ENCODE results near the gene TRIM24. TPM values are rescaled to one million over a fixed set of nuclear protein-coding genes. Genes with fewer than 3 reads are reported as not detected.

TRIM24 gene
- total and polyA plus RNA-seq, 2 donors from 2014 or later: 7.6 to 16.8 TPM

DNA sequence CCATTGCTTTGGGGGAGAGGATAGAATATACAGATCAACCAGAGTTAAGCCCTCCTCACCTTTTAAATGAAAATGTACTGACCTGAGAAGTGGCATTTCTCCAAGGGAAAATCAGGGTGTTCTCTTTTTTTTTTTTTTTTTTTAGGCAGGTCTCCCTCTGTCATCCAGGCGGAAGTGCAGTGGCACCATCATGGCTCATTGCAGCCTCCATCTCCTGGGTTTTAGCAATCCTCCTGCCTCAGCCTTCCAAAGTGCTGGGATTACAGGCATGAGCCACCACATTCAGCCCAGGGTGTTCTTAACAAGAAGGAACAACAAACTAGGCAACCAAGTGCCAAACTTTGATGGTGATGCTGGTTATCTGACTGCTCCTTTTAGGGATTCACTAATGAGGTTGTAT is 130.1 kb downstream of the TRIM24 start:
- TF ChIP-seq, protein P1, sequence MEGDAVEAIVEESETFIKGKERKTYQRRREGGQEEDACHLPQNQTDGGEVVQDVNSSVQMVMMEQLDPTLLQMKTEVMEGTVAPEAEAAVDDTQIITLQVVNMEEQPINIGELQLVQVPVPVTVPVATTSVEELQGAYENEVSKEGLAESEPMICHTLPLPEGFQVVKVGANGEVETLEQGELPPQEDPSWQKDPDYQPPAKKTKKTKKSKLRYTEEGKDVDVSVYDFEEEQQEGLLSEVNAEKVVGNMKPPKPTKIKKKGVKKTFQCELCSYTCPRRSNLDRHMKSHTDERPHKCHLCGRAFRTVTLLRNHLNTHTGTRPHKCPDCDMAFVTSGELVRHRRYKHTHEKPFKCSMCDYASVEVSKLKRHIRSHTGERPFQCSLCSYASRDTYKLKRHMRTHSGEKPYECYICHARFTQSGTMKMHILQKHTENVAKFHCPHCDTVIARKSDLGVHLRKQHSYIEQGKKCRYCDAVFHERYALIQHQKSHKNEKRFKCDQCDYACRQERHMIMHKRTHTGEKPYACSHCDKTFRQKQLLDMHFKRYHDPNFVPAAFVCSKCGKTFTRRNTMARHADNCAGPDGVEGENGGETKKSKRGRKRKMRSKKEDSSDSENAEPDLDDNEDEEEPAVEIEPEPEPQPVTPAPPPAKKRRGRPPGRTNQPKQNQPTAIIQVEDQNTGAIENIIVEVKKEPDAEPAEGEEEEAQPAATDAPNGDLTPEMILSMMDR (IDR thresholded peaks at IDR 0.05; ENCODE audit: borderline replicate concordance, extremely low read depth, insufficient read depth): no peak
- no peak for FAIRE-seq
- Histone ChIP-seq H3K27ac (ENCODE audit: low read depth in 2 of 2, low read length in 2 of 2) (no peak overlapping the region), H3K36me3 (ENCODE audit: control insufficient read depth in 2 of 3, insufficient read depth in 3 of 3, low read length in 3 of 3) (peaks cover 0 to 6% (median 0%) of the 10 kb centered on the region in 3 donors), H3K9me3 (ENCODE audit: control insufficient read depth in 2 of 3, insufficient read depth in 1 of 3, low read length in 3 of 3) (no peaks in the 10 kb centered on the region), H3K4me3 (ENCODE audit: low read length in 3 of 3) (no peak overlapping the region), H3K27me3 (ENCODE audit: control insufficient read depth, insufficient read depth, low read length) (no peaks in the 10 kb centered on the region), H3K9ac (ENCODE audit: low read length in 3 of 3) (no peak overlapping the region), H3K4me1 (ENCODE audit: control insufficient read depth in 2 of 3, insufficient read depth in 2 of 3, low read depth in 1 of 3, low read length in 3 of 3) (no peaks in the 10 kb centered on the region)
- no peak for DNase-seq
- intact Hi-C loops (cut with DNase I): no loop called here

DNA sequence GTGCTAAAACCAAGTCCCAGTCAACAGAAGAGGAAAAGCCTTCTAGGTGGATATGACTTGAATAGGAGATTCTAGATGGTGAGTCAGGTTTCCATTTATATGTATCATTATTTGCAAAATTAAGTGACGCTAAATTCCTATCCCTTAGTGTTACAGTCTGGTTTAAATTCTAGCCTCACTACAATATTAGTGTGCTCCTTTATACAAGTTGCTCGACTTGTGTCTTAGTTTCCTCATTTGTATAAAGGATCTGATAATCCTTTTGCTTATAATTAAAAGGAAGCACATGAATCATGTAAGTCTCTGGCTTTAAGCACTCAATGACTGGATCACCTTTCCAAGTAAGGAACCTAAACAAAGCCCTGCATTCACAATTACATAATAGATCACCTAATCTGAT is 135.4 kb downstream of the TRIM24 start:
- no peaks in the 10 kb centered on the region for H3K36me3 ChIP-seq (ENCODE audit: control insufficient read depth in 2 of 3, insufficient read depth in 3 of 3, low read length in 3 of 3)
- no peak overlapping the region for H3K27ac ChIP-seq (ENCODE audit: low read depth in 2 of 2, low read length in 2 of 2)
- FAIRE-seq (no peak), DNase-seq (no peak)
- no peaks in the 10 kb centered on the region for H3K4me1 ChIP-seq (ENCODE audit: control insufficient read depth in 2 of 3, insufficient read depth in 2 of 3, low read depth in 1 of 3, low read length in 3 of 3)
- H3K9me3 ChIP-seq (ENCODE audit: control insufficient read depth in 2 of 3, insufficient read depth in 1 of 3, low read length in 3 of 3): no peaks in the 10 kb centered on the region
- intact Hi-C loops (cut with DNase I): no loop called here
- H3K4me3 ChIP-seq (ENCODE audit: low read length in 3 of 3): no peak overlapping the region
- TF ChIP-seq, protein P1 (IDR thresholded peaks at IDR 0.05; ENCODE audit: borderline replicate concordance, extremely low read depth, insufficient read depth): no peak
- no peak overlapping the region for H3K9ac ChIP-seq (ENCODE audit: low read length in 3 of 3)
- no peaks in the 10 kb centered on the region for H3K27me3 ChIP-seq (ENCODE audit: control insufficient read depth, insufficient read depth, low read length)

DNA sequence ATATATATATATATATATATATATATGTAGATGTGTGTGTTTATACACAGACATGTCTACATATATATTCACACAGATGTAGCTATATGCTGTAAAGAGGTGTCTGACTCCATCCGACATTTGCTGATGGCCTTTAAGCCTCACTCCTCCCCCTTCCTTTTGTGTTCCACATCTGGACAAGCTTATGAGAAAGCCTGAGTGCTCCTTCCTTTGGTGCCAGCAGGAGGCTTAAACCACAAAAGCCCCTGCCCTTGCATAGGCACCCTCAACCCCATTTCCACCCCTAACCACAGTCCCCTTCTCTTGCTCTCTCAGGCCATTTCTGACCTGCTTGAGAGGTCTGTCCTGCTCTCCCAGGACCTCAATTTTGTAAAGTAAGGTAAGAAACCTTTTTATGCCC is 142.4 kb downstream of the TRIM24 start:
- intact Hi-C loops (cut with DNase I): no loop called here
- no peaks in the 10 kb centered on the region for H3K4me1 ChIP-seq (ENCODE audit: control insufficient read depth in 2 of 3, insufficient read depth in 2 of 3, low read depth in 1 of 3, low read length in 3 of 3)
- no peak for FAIRE-seq
- H3K27me3 ChIP-seq (ENCODE audit: control insufficient read depth, insufficient read depth, low read length): no peaks in the 10 kb centered on the region
- H3K4me3 ChIP-seq (ENCODE audit: low read length in 3 of 3): no peak overlapping the region
- TF ChIP-seq, protein P1 (IDR thresholded peaks at IDR 0.05; ENCODE audit: borderline replicate concordance, extremely low read depth, insufficient read depth): no peak
- no peak overlapping the region for H3K9ac ChIP-seq (ENCODE audit: low read length in 3 of 3)
- no peaks in the 10 kb centered on the region for H3K9me3 ChIP-seq (ENCODE audit: control insufficient read depth in 2 of 3, insufficient read depth in 1 of 3, low read length in 3 of 3)
- H3K36me3 ChIP-seq (ENCODE audit: control insufficient read depth in 2 of 3, insufficient read depth in 3 of 3, low read length in 3 of 3): no peaks in the 10 kb centered on the region
- no peak overlapping the region for H3K27ac ChIP-seq (ENCODE audit: low read depth in 2 of 2, low read length in 2 of 2)
- no peak for DNase-seq

All from kidney (tissue), 14 donors.